ENCODE results near the gene MMAB.
A peak's percentile ranks its signal among the peaks of the same experiment; 100 is the strongest.

The MMAB gene

GRCh38 chr12:109598428-109598854 is 25.1 kb upstream of the MMAB start:
- H3K4me3 ChIP-seq (ENCODE audit: control insufficient read depth, low read depth, low read length): no peak overlapping the region
- no peak for DNase-seq (ENCODE audit: low read depth)
- no peak for TF ChIP-seq CTCF (conservative IDR thresholded peaks at IDR 0.05; ENCODE audit: control insufficient read depth, insufficient read depth, low read depth, low read length)

DNA sequence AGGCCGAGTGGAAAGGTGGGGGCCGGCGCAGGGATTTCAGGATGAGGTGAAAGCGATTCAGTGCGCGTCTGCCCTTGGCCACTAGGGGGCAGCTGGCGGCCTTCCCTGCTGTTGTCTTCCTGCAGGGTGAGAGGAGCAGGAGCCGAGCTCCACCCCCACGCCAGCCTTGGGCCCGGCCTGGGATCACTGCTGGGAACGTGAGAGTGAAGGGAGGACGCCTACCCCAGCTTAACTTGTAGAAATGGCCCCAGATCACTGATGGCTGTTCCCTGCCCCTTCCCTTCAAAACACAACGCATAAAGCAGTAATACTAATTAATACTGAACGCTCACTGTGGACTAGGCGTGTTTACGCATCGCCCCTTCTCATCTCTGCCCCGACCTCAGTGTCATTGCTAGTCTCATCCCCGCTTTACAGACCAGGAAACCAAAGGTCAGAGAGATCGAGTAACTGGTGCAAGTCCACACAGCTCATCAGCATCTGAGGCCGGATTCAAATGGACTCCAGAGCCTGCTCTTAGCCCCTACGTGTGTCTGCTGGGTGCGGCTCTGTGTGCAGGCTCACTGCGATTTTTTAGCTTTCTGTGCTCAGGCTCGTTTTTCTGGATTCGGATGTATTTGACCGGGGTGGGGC is 24.6 kb upstream of the MMAB start:
- peak; percentile 77 for DNase-seq (ENCODE audit: low read depth)
- TF ChIP-seq CTCF (conservative IDR thresholded peaks at IDR 0.05; ENCODE audit: control insufficient read depth, insufficient read depth, low read depth, low read length): peak; percentile 89
- H3K4me3 ChIP-seq (ENCODE audit: control insufficient read depth, low read depth, low read length): no peak overlapping the region

DNA sequence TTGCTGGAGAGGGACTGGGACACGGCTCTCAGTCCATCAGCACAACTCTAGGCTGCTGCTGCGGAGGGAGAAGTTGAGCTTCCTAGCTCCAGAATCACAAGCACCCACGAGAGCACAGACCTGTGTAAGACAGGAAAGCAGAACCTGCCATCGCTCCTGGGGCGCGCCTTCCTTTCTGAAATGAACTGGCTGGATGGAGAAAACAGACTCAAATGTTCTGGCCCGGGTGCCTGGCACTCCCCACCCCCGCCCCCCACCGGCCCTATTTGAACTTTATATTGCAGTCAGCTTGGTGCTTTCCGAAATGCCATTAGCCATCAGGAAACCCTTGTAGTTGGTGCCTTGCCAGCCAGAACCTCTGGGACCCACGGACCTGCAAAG is 24.1 kb upstream of the MMAB start:
- no peak for DNase-seq (ENCODE audit: low read depth)
- H3K4me3 ChIP-seq (ENCODE audit: control insufficient read depth, low read depth, low read length): no peak overlapping the region
- no peak for TF ChIP-seq CTCF (conservative IDR thresholded peaks at IDR 0.05; ENCODE audit: control insufficient read depth, insufficient read depth, low read depth, low read length)

GRCh38 chr12:109596418-109597244 is 23.3 kb upstream of the MMAB start:
- H3K4me3 ChIP-seq (ENCODE audit: control insufficient read depth, low read depth, low read length): no peak overlapping the region
- no peak for DNase-seq (ENCODE audit: low read depth)
- TF ChIP-seq CTCF (conservative IDR thresholded peaks at IDR 0.05; ENCODE audit: control insufficient read depth, insufficient read depth, low read depth, low read length): no peak

DNA sequence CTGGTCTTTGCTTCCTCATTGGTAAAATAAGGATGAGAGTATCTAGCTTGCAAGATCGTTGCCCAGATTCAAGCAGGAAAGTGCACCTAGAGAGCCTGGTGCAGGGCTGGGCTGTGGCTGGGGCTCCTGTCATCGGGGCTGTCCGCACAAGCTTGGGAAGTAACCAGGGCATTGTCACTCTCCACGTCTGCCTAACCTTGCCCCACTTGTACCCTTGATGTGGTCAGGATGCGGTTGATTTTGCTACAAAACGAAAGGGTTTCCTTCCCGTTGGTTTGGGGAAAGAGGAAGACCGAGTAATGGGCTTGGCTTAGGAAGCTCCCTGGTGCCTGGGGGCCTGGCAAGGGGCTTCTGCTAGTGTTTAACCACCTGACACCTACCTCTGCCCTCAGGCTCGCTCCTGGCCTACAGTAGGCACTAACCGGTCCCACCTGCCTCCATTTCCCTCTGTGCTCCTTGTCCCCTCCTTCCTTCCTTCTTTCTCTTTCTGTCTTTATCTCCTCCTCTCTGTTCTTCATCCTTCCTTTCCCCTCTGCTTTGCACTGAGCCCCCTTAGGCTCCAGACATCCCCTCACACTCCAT is 22.1 kb upstream of the MMAB start:
- TF ChIP-seq CTCF (conservative IDR thresholded peaks at IDR 0.05; ENCODE audit: control insufficient read depth, insufficient read depth, low read depth, low read length): no peak
- no peak for DNase-seq (ENCODE audit: low read depth)
- no peak overlapping the region for H3K4me3 ChIP-seq (ENCODE audit: control insufficient read depth, low read depth, low read length)

- no peak for DNase-seq (ENCODE audit: low read depth)
- H3K4me3 ChIP-seq (ENCODE audit: control insufficient read depth, low read depth, low read length): no peak overlapping the region
- TF ChIP-seq CTCF (conservative IDR thresholded peaks at IDR 0.05; ENCODE audit: control insufficient read depth, insufficient read depth, low read depth, low read length): no peak
Observed at GRCh38 chr12:109594556-109595317, 21.4 kb upstream of the MMAB start.
